K562 (cell line): Measurements from ENCODE around the gene VSIG10L. TPM values are rescaled to one million over a fixed set of nuclear protein-coding genes. Genes with fewer than 3 reads are reported as not detected.

Source experiments
- AFF4 ChIP-seq: sonication (generic); formaldehyde crosslinking; IDR thresholded peaks from 2 replicates; pipeline ENCODE4 v1.8.0; 2023; ENCODE audit warnings: mild to moderate bottlenecking, missing genetic modification reagents
- CBFB ChIP-seq: sonication (generic); formaldehyde crosslinking; IDR thresholded peaks from 2 replicates; pipeline ENCODE4 v1.4.0; 2020; ENCODE audit warnings: mild to moderate bottlenecking, missing genetic modification reagents
- CTBP1 ChIP-seq: fragments of 450-650 bp; IDR thresholded peaks from 2 replicates; pipeline ENCODE4 v1.6.1; 2016; ENCODE audit warnings: borderline replicate concordance
- DLX4 ChIP-seq: fragments of 250-450 bp; sonication (Bioruptor Pico); IDR thresholded peaks from 2 replicates; pipeline ENCODE4 v1.6.1; 2021; ENCODE audit warnings: mild to moderate bottlenecking
- E2F3 ChIP-seq: fragments of 250-450 bp; sonication (Bioruptor Pico); IDR thresholded peaks from 2 replicates; pipeline ENCODE4 v1.4.0; 2020; ENCODE audit warnings: mild to moderate bottlenecking
- ETV1 ChIP-seq: fragments of 450-650 bp; conservative IDR thresholded peaks from 2 replicates; pipeline ENCODE4 v1.6.1; 2016; ENCODE audit warnings: missing genetic modification characterization, control low read depth, low read depth, missing compliant biosample characterization
- GATAD2A ChIP-seq: fragments of 450-650 bp; IDR thresholded peaks from 2 replicates; pipeline ENCODE4 v1.6.1; 2017
- HCFC1 ChIP-seq: IDR thresholded peaks from 2 replicates; pipeline ENCODE4 v1.6.1; 2012; ENCODE audit warnings: low read depth, low read length, improper control_type of control experiment
- KDM5B ChIP-seq: fragments of 200-600 bp; sonication (generic); IDR thresholded peaks from 2 replicates; pipeline ENCODE4 v1.6.1; 2012; ENCODE audit warnings: low read depth, mild to moderate bottlenecking, moderate library complexity, low read length, control low read depth, inconsistent platforms; ENCODE audit not compliant: insufficient replicate concordance
- NR1H2 ChIP-seq: sonication (generic); formaldehyde crosslinking; IDR thresholded peaks from 2 replicates; pipeline ENCODE4 v1.4.0; 2020; ENCODE audit warnings: mild to moderate bottlenecking, missing genetic modification reagents
- PHF20 ChIP-seq: fragments of 450-650 bp; IDR thresholded peaks from 2 replicates; pipeline ENCODE4 v1.6.1; 2018; ENCODE audit not compliant: partially characterized antibody
- PREB ChIP-seq: sonication (generic); formaldehyde crosslinking; IDR thresholded peaks from 2 replicates; pipeline ENCODE4 v1.8.1; 2023; ENCODE audit warnings: mild to moderate bottlenecking, missing genetic modification reagents
- SIN3A ChIP-seq, 2 experiments: fragments of 150-350 bp in 1 of 2; IDR thresholded peaks; 2 replicates each; pipeline ENCODE4 v1.6.1; 2011 to 2016; ENCODE audit warnings: borderline replicate concordance in 2 of 2, low read depth in 2 of 2, low read length in 2 of 2, mild to moderate bottlenecking in 2 of 2, moderate library complexity in 2 of 2; ENCODE audit not compliant: control insufficient read depth in 1 of 2
- SIN3B ChIP-seq: fragments of 450-650 bp; IDR thresholded peaks from 2 replicates; pipeline ENCODE4 v1.6.1; 2017; ENCODE audit warnings: low read depth, mild to moderate bottlenecking, moderate library complexity
- SNAPC5 ChIP-seq: fragments of 250-450 bp; sonication (Bioruptor Pico); IDR thresholded peaks from 2 replicates; pipeline ENCODE4 v1.8.0; 2021; ENCODE audit warnings: moderate library complexity, mild to moderate bottlenecking, inconsistent platforms
- SNIP1 ChIP-seq: fragments of 450-650 bp; IDR thresholded peaks from 2 replicates; pipeline ENCODE4 v1.7.1; 2017; ENCODE audit warnings: low read depth, mild to moderate bottlenecking
- STAT5B ChIP-seq: fragments of 250-450 bp; sonication (Bioruptor Pico); IDR thresholded peaks from 2 replicates; pipeline ENCODE4 v1.8.0; 2021; ENCODE audit warnings: mild to moderate bottlenecking, inconsistent platforms
- THRAP3 ChIP-seq: fragments of 450-650 bp; IDR thresholded peaks from 2 replicates; pipeline ENCODE4 v1.6.1; 2016; ENCODE audit warnings: mild to moderate bottlenecking, inconsistent platforms, borderline replicate concordance
- ZC3H8 ChIP-seq: fragments of 450-650 bp; IDR thresholded peaks from 2 replicates; pipeline ENCODE4 v1.6.1; 2017
- ZNF143 ChIP-seq: sonication (generic); formaldehyde crosslinking; IDR thresholded peaks from 2 replicates; pipeline ENCODE4 v1.9.0; 2022; ENCODE audit warnings: mild to moderate bottlenecking, missing genetic modification reagents
- ZNF518B ChIP-seq: fragments of 250-450 bp; sonication (Bioruptor Pico); IDR thresholded peaks from 2 replicates; pipeline ENCODE4 v1.5.0; 2021; ENCODE audit warnings: mild to moderate bottlenecking, moderate library complexity
- ZNF583 ChIP-seq: fragments of 250-450 bp; sonication (Bioruptor Pico); IDR thresholded peaks from 2 replicates; pipeline ENCODE4 v1.4.0; 2020
- polyA plus RNA-seq, 8 experiments: library from polyadenylated mRNA; depleted of rRNA in 4 of 8; stranded (reverse) in 5 of 8; unstranded in 3 of 8; fragments of >200 nt; fragmentation: Nextera tagmentation in 2 of 8; fragmentation: Illumina TruSeq in 1 of 8; extraction: Ambion mirVana in 2 of 8; extraction: Trizol in 1 of 8; gene quantifications; 2 replicates each; pipeline versions ENCODE4 v1.2.1 to v1.2.3, GENCODE V29; 2011 to 2014; ENCODE audit warnings: inconsistent platforms in 1 of 8, missing spikeins in 1 of 8
- total RNA-seq, 7 experiments: library from RNA; depleted of rRNA in 6 of 7; stranded (reverse); fragments of >200 nt in 6 of 7; fragmentation: Illumina TruSeq in 2 of 7; extraction: Trizol in 2 of 7; gene quantifications; 2 replicates each; pipeline versions ENCODE4 v1.2.1 to v1.2.3, GENCODE V29; 2011 to 2021; ENCODE audit warnings: low replicate concordance in 1 of 7

VSIG10L gene
- total and polyA plus RNA-seq, 9 of the 15 experiments (the other 6 are each of a cell fraction or from before 2014, with no cell fraction given), result 1.1 to 7.6 (median 2.2) TPM

GRCh38 chr19:51339313-51339686 lies 2.6 kb downstream of the VSIG10L start (continued):
- TF ChIP-seq NR1H2 (no peak), ETV1 (tag) (no peak), ZNF518B (no peak), CBFB (no peak), E2F3 (CRISPR knock-in tag) (peak; percentile 43; the same call in 1 of the 2 replicates), HCFC1 (no peak), ZNF583 (CRISPR knock-in tag) (0 out of 2 replicates have a peak, but pooled peaks have one; percentile 15), CTBP1 (no peak), ZC3H8 (no peak), DLX4 (CRISPR knock-in tag) (no peak), SNAPC5 (no peak), AFF4 (CRISPR knock-in tag) (no peak; the same call in 1 of the 2 replicates), SIN3B (no peak), ZNF143 (CRISPR knock-in tag) (no peak), STAT5B (CRISPR knock-in tag) (no peak), SNIP1 (0 out of 2 replicates have a peak, but pooled peaks have one; percentile 13), PREB (CRISPR knock-in tag) (no peak), KDM5B (no peak), GATAD2A (no peak), PHF20 (no peak), THRAP3 (peak; percentile 87; the same call in 1 of the 2 replicates), SIN3A (IDR thresholded peaks at IDR 0.05; ENCODE audit: borderline replicate concordance in 2 of 2, control insufficient read depth in 1 of 2, low read depth in 2 of 2, low read length in 2 of 2) (no peak)
